GM19035 (cell line): Measurements from ENCODE around the gene SDF2.
"Not testable (repeated sequence)": the region's sequence is repeated elsewhere in the genome, so short reads cannot be mapped to it uniquely, and the experiment has no call there.

Experiments
- ATAC-seq: cut with Tn5 transposase; IDR thresholded peaks from one replicate; pipeline ENCODE4 v1.9.1; 2021; ENCODE audit not compliant: unreplicated experiment

Gene SDF2

GRCh38 chr17:28685366-28685765, 23.7 kb upstream of the SDF2 start:
- no peak for ATAC-seq

GRCh38 chr17:28684963-28685362, 23.3 kb upstream of the SDF2 start:
- no peak for ATAC-seq

GRCh38 chr17:28682655-28683054, 20.9 kb upstream of the SDF2 start:
- no peak for ATAC-seq

DNA sequence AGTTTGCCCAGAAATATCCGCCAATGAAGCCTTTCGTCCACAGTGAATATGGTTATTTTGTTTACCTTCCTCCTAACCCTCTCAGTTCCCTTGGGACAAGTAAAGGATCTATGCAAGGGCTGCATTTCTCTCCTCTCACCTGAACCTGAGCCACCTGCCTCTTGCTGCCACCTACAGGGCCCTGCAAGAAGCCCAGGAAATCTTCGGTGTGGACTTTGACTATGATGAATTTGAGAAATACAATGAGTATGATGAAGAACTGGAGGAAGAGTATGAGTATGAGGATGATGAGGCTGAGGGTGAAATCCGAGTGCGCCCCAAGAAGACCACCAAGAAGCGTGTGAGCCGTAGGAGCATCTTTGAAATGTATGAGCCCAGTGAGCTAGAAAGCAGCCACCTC, 14.3 kb upstream of the SDF2 start:
- ATAC-seq, result no peak

DNA sequence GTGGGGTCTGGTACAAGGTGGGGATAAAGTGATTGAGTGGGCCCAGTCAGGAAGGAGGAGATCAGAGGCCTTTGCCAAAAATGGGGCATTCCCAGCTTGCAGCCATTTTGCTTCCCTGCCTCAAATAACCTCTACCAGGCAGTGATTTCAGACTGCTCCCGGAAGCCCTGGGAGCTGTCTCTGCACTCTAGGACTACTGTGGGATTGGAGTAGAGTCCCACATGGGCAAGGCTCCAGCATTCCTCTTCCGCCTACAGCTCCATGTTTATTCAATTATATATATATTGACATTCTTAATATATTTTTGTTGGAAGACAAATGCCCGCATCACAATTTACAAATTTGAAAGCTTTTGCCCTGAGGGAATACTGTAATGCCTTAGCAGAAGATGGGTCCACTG, 13.8 kb upstream of the SDF2 start:
- no peak for ATAC-seq

DNA sequence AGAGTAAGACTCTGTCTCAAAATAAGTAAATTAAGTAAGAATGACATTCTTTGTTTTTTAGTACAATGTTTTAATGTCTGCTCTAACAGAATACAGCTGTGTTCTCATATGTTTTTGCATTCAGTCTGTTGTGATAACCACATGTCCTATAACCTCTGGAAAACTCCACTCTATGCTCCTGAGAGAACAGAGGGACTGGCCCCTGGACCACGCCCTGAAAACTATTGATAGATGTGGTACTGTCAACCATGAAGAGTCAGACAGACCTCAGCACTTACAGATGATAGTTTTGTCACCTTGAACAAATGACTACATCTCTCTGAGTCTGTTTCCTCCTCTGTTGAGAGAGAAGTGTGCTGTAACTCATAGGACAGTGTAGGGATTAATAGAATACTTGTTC, 8.2 kb upstream of the SDF2 start:
- no peak for ATAC-seq

- no peak for ATAC-seq
These were observed 6.2 kb upstream of the SDF2 start for GRCh38 chr17:28667870-28668269.

- no peak for ATAC-seq
These were observed 4.3 kb upstream of the SDF2 start for GRCh38 chr17:28665994-28666393.

GRCh38 chr17:28663723-28664122, 2.0 kb upstream of the SDF2 start:
- no peak for ATAC-seq

- no peak for ATAC-seq
These were observed 772 bp upstream of the SDF2 start for GRCh38 chr17:28662527-28662829.

DNA sequence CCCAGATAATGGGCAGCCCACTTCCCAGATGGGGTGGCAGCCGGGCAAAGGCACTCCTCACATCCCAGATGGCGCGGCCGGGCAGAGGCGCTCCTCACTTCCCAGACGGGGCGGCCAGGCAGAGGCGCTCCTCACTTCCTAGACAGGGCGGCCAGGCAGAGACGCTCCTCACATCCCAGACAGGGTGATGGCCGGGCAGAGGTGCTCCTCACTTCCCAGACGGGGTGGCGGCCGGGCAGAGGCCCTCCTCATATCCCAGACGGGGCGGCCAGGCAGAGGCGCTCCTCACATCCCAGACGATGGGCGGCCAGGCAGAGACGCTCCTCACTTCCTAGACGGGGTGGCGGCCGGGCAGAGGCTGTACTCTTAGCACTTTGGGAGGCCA, 2.2 kb downstream of the SDF2 start:
- ATAC-seq, result not testable (repeated sequence)

DNA sequence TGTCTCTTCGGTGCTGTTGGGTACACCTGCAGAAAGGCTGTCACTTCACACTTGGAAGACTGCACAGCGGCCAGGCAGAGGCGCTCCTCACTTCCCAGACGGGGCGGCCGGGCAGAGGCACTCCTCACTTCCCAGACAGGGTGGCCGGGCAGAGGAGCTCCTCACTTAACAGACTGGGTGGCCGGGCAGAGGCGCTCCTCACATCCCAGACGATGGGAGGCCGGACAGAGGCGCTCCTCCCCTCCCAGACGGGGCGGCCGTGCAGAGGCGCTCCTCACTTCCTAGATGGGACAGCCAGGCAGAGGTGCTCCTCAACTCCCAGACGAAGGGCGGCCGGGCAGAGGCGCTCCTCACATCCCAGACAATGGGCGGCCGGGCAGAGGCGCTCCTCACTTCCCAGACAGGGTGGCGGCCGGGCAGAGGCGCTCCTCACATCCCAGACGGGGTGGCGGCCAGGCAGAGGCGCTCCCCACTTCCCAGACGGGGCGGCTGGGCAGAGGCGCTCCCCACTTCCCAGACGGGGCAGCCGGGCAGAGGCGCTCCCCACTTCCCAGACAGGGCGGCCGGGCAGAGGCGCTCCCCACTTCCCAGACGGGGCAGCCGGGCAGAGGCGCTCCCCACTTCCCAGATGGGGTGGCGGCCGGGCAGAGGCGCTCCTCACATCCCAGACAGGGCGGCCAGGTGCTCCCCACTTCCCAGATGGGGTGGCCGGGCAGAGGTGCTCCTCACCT, 2.8 kb downstream of the SDF2 start:
- not testable (repeated sequence) for ATAC-seq

GRCh38 chr17:28658342-28658741, 3.4 kb downstream of the SDF2 start:
- not testable (repeated sequence) for ATAC-seq

DNA sequence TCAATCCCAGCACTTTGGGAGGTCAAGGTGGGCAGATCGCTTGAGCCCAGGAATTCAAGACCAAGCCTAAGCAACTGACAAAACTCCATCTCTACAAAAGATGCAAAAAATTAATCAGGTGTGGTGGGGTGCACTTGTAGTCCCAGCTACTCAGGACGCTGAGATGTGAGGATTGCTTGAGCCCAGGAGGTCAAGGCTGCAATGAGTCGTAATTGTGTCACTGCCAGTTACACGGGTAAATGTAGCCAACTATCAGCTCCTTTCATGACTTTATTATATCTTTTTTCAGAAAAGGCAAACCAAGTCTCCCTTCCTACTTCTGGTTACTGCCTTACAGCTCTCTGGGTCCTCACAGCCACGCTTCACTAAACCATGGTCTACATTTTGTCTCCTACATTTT, 4.0 kb downstream of the SDF2 start:
- no peak for ATAC-seq

DNA sequence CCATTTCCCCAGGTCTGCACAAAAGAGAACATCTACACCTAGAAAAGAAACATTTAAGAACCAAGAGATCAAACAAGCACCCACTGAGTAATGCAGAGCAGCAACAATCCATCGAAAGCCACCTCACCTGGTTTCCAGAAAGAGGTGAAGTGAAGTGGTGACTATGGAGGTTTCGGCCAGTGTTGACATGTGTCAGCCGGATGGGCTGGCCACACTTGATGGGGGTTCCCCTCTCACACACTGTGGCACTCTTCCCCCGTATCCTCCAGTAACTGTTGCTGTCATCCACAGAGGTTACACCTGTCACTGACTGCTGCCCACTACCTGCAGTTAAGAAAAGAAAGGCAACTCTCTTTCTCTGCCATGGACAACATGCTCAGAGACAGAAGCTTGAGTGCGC, 6.5 kb downstream of the SDF2 start:
- no peak for ATAC-seq

DNA sequence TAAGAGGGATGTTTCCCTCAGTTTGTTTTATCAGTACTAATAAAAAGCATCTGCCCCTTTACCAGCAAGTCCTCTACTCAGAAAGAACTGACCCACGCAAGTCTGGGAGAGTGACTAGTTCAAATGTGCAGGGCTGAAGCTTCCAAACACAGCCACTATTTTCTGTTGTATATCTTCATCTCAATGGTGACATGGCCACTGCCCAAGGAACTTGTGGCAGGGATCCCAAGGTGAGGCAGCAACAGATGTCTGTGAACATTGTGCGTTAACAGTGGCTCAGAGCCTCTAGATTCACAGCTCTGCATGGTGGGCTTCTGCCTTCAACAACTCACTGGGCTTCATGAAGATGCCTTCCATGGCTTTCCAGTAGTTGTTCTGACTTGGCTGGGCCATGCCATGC, 13.0 kb downstream of the SDF2 start:
- no peak for ATAC-seq

DNA sequence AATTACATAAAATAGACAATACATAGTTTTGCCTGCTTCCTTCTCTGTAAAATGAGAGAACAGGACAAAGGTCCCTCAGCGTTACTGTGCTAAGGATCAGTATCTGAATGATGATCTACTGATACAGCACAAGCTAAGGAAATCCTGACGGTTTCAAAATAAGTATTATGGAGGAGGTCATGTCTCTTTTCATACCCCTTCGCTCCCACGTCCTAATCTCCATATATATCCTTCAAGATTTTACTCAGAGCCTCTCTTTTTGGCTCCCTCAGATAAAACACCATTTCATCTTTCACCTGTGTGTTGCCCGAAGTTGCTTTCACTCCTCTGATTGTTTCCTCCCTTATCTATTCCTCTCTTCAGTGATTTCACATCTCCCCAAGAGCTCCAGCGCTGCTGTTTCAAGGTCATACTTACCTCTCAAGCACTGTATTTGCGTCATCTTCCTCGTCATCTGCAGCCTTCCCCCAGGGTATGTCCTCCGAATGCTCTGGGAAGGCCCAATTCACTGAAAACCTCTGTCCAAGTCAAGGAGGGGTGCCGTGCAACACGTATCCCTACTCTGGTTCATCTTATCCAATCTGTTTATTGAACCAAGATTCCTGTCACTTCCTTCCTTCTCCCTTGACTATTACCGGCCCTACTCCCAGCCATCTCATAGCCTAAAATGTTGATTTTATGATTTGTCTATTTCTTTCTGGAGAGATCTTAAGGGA, 15.5 kb downstream of the SDF2 start:
- no peak for ATAC-seq

DNA sequence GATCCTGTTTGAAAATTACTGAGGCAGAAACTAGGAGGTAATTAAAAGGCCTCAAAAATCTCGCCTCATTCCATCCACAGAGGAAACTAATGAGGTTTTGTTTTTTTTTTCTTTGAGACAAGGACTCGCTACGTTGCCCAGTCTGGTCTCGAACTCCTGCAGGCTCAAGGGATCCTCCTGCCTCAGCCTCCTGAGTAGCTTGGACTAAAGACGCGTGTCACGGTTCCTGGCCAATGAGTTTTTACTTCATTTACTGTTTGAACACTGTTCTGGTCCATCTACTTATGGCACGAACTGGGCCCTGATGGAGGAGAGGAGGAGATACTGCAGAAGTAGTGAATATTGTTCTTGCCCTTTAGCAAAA, 16.1 kb downstream of the SDF2 start:
- ATAC-seq, result no peak

DNA sequence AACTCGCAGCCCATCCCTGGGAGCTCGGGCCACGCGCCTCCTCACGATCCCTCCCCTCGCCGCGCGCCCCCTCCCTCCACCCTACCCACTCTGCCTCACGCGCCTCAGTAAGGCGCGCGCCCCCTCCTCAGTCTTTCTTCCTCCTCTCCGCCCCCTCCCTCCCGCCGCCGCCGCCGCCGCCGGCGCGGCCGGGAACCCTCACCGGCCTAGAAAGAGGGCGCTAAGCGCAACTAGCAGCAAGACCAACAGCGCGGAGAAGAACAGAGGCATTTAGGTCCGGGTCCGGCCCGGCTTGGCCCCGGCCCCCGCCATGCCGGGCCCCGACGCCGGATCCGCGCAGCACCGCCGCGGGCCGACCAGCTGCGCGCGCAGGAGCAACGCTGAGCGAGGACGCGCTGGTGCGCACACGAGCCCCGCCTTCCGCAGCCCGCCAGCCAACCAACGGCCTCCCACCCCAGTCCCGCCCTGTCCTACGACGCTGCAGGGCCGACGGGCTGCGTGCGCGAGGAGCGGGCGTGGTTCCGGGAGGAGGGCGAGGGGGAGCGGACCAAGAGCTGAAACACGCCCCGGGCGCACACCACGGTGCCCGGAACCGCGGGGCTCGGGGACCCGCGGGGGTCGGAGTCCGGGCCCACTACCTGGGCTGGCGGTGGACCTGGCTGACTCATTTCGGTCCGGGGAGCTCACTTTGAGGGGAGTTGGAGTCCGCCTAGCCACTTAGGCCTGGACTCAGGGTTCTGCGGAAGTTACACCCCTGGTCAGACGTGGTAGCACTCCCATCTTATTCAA, 16.7 kb downstream of the SDF2 start, which contains the start of gene BLTP2:
TSS of gene BLTP2 (minus strand) at position 372 of the 789 bp plus-strand sequence. CDS start at position 270, 102 bp downstream.
- peak; percentile 82 for ATAC-seq

DNA sequence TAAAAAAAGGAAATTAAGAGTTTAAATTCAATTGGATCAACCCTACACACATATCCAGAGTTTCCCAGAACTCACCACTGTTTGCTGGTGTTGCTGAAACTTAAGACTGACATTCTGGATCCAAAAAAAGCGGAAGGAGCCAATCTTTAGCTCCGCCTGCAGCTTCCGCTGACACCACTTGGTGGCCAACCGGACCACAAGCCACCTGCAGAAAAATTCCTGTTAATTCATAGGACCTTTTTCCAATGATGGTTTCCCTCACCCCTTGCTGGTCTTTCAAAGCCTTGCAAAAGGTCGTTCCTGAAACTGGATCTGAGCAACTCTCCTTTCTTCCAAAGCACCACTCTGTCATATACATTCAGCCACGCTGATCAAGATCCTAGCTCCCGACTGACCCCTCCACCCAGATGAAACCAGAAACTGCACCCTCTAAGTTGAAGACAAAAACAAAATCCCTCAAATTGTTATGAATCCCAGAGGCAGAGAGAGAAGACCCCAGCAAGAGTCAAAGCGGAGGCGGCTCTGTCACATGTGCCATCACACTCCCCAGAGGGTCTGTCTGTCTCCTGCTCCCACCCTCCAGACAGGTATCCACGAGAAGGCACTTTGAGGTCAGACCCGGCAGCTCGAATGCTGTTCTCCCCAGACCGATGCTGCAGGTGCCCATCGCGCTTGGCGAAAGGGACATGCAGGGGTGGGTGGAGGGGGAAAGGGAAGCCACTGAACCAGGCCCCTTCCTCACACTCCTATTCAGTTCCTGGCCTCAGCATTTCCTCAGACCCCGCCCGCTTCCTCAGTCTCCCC, 17.5 kb downstream of the SDF2 start:
- ATAC-seq, result peak; percentile 11

DNA sequence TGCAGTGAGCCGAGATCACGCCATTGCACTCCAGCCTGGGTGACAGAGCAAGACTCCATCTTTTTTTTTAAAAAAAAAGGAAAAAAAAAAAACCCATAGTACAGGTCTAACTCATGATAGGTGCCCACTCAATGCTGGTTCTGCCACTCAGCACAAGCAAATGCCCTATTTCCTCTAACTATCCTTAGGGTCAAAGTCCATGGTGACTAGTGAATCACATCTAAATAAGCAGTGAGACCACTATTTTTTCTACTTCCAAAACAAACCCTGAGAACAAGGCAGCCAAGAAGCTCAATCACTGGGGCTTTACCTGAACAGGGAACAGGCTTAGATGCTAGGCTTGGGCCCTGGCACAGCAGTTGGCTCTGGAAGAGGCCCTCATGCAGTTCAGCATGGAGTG, 20.1 kb downstream of the SDF2 start:
- no peak for ATAC-seq
